ENCODE results near the gene CEACAM21. TPM values are rescaled to one million over a fixed set of nuclear protein-coding genes. Genes with fewer than 3 reads are reported as not detected.

CEACAM21 gene
- total RNA-seq: 1 to 10 TPM in 3 of 6 experiments, under 1 TPM in 2, not detected in 1; 0.49 to 1.4 (median 1.2) TPM
- long read RNA-seq: 0 reads

DNA sequence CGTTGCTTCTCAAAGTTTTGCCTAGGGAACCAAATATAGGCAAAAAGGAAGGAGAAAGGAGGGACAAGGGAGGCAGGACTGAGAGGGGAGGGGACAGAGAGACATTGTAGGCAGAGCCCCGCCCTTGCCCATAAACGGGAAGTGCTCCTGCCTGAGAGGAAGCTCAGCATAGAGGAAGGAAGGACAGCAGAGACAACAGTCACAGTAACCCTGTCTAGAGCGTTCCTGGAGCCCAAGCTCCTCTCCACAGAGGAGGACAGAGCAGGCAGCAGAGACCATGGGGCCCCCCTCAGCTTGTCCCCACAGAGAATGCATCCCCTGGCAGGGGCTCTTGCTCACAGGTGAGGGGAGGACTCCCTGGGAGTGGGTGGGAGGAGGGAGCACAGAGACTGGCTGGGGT lies at the start of gene CEACAM21:
Gene CEACAM21 (plus strand): TSS at position 169 of the 400 bp plus-strand sequence. CDS start 109 bp downstream, at position 278.
- Histone ChIP-seq H3K9me3 (no peaks in the 10 kb centered on the region), H3K27ac (peak within 1 kb of the TSS; percentile 26 to 65 (median 40)), H3K4me3 (peak within 1 kb of the TSS in 1 of 3 donors; percentile 10), H3K4me1 (no peaks in the 10 kb centered on the region), H3K36me3 (no peaks in the 10 kb centered on the region), H3K27me3 (no peaks in the 10 kb centered on the region)
- WGBS (ENCODE audit: insufficient coverage, low coverage, low lambda C conversion rate, missing lambda C conversion rate): 14% methylated on average over 3 of the region's 4 CpGs
- DNase-seq: peak; percentile 51 to 75 (median 65)
- TF ChIP-seq, protein P1, sequence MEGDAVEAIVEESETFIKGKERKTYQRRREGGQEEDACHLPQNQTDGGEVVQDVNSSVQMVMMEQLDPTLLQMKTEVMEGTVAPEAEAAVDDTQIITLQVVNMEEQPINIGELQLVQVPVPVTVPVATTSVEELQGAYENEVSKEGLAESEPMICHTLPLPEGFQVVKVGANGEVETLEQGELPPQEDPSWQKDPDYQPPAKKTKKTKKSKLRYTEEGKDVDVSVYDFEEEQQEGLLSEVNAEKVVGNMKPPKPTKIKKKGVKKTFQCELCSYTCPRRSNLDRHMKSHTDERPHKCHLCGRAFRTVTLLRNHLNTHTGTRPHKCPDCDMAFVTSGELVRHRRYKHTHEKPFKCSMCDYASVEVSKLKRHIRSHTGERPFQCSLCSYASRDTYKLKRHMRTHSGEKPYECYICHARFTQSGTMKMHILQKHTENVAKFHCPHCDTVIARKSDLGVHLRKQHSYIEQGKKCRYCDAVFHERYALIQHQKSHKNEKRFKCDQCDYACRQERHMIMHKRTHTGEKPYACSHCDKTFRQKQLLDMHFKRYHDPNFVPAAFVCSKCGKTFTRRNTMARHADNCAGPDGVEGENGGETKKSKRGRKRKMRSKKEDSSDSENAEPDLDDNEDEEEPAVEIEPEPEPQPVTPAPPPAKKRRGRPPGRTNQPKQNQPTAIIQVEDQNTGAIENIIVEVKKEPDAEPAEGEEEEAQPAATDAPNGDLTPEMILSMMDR (IDR thresholded peaks at IDR 0.05): no peak
- no peak for TF ChIP-seq POLR2A (IDR thresholded peaks at IDR 0.05)
- intact Hi-C loops (cut with DNase I): no loop called here
- peak; percentile 88 to 96 (median 93) for ATAC-seq

- Histone ChIP-seq H3K27ac (no peak overlapping the region), H3K36me3 (no peaks in the 10 kb centered on the region), H3K9me3 (no peaks in the 10 kb centered on the region), H3K4me1 (no peaks in the 10 kb centered on the region), H3K4me3 (no peak overlapping the region), H3K27me3 (no peaks in the 10 kb centered on the region)
- TF ChIP-seq, protein P1 (IDR thresholded peaks at IDR 0.05): no peak
- no peak for TF ChIP-seq POLR2A (IDR thresholded peaks at IDR 0.05)
- intact Hi-C loops (cut with DNase I): no loop called here
- 22% methylated on average over 3 of the region's 3 CpGs for WGBS (ENCODE audit: insufficient coverage, low coverage, low lambda C conversion rate, missing lambda C conversion rate)
- ATAC-seq (no peak), DNase-seq (no peak)
Observed at GRCh38 chr19:41527089-41527488, 48.9 kb upstream of the CEACAM21 start.

GRCh38 chr19:41528106-41528505 lies 47.9 kb upstream of the CEACAM21 start:
- Histone ChIP-seq H3K27me3 (peaks cover 0 to 5% of the 10 kb centered on the region in 2 donors), H3K4me1 (no peaks in the 10 kb centered on the region), H3K4me3 (no peak overlapping the region), H3K36me3 (no peaks in the 10 kb centered on the region), H3K9me3 (no peaks in the 10 kb centered on the region), H3K27ac (no peak overlapping the region)
- no peak for ATAC-seq
- TF ChIP-seq, protein P1 (IDR thresholded peaks at IDR 0.05): no peak
- no peak for TF ChIP-seq POLR2A (IDR thresholded peaks at IDR 0.05)
- intact Hi-C loops (cut with DNase I): no loop called here
- 41% methylated on average over 2 of the region's 2 CpGs for WGBS (ENCODE audit: insufficient coverage, low coverage, low lambda C conversion rate, missing lambda C conversion rate)
- no peak for DNase-seq

DNA sequence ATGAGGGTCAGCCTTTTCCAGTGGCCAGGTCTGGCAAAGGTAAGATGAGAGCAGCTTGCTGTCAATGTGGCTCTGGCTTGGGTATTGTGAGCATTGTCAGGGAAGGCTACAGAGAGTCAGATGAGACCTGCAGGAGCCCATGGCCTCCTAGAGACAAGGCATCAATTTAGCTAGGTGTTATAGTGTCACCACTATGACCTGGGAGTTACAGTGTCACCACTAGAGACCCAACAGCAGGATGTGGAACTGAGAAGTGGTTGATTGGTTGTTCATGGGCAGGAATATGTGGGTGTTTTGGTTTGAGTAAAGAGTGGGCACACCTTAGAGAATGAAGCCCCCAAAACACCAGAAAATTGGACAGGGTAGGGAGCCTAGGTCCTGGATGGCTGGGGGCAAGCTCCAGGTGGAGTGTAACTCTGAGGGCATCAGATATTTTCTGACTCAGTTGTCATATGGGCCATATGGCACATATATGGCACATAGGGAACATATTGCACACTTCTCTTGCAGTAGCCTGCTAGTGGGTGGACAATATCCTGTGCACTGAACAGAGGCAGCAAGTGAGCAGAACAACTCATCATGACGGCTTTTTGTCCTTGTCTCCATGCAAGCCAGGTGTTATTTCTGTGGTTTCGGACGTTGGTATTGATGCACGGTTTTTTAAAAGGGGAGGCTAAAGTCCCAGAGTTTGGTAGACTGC lies 46.3 kb upstream of the CEACAM21 start:
- intact Hi-C loops (cut with DNase I): no loop called here
- TF ChIP-seq POLR2A (IDR thresholded peaks at IDR 0.05): no peak
- TF ChIP-seq, protein P1 (IDR thresholded peaks at IDR 0.05): no peak
- no peaks in the 10 kb centered on the region for H3K36me3 ChIP-seq
- no peaks in the 10 kb centered on the region for H3K4me1 ChIP-seq
- WGBS (ENCODE audit: insufficient coverage, low coverage, low lambda C conversion rate, missing lambda C conversion rate): 85% methylated on average over 3 of the region's 4 CpGs
- H3K9me3 ChIP-seq: no peaks in the 10 kb centered on the region
- no peak overlapping the region for H3K4me3 ChIP-seq
- no peak for DNase-seq
- no peak for ATAC-seq
- H3K27me3 ChIP-seq: peaks cover 0 to 5% of the 10 kb centered on the region in 2 donors
- no peak overlapping the region for H3K27ac ChIP-seq
